GM12878 (cell line): ENCODE measurements around the gene PLXDC1. TPM values are rescaled to one million over a fixed set of nuclear protein-coding genes. Genes with fewer than 3 reads are reported as not detected.

Experiments
- ATAC-seq: fragments of 200-7000 bp; cut with Tn5 transposase; 3 replicates; pipeline ENCODE4 v1.9.1; 2020; ENCODE audit warnings: mild to moderate bottlenecking, moderate library complexity
- BruUV-seq: library from RNA; stranded (reverse); fragments of 400-500 nt; replicated peaks from 2 replicates; lab custom pipeline; 2021; lab: Mats Ljungman, UMichigan
- CTCF ChIA-PET: fragments of 300-600 bp; sonication (Branson Sonifier 250); formaldehyde crosslinking; extraction: SDS; loops from one replicate; lab custom pipeline; 2021; ENCODE audit warnings: inconsistent platforms; lab: Yijun Ruan, JAX
- POLR2A ChIA-PET: fragments of 350-600 bp; formaldehyde crosslinking; extraction: SDS; loops from one replicate; lab custom pipeline; 2021; ENCODE audit warnings: inconsistent platforms; lab: Charles Lee
- RAD21 ChIA-PET: fragments of 300-600 bp; sonication (Branson Sonifier 250); formaldehyde crosslinking; loops from one replicate; lab custom pipeline; 2023; ENCODE audit warnings: antibody characterized with exemption; ENCODE audit not compliant: unreplicated experiment; lab: Charles Lee
- SMC1A ChIA-PET: fragments of 300-600 bp; sonication (Branson Sonifier 250); formaldehyde crosslinking; loops from one replicate; lab custom pipeline; 2023; ENCODE audit not compliant: unreplicated experiment, uncharacterized antibody; lab: Charles Lee
- DNase-seq: peaks from one replicate; pipeline ENCODE4 v3.0.0-alpha.2; 2011; ENCODE audit warnings: low read depth, low spot score
- FAIRE-seq: peaks from 3 replicates; lab custom pipeline; 2011; peaks lifted over from hg19 to GRCh38; lab: Jason Lieb, UNC
- H2AFZ ChIP-seq: 2 replicates; pipeline ENCODE4 v1.6.0; 2011; ENCODE audit warnings: low read depth, low read length, control low read depth; ENCODE audit not compliant: control insufficient read depth
- H3K27ac ChIP-seq: 2 replicates; pipeline ENCODE4 v1.5.1; 2011; ENCODE audit warnings: control low read depth; ENCODE audit not compliant: control insufficient read depth, insufficient read depth
- H3K27me3 ChIP-seq, 2 experiments: replicated peaks in 1 of 2; 2 replicates each; pipeline versions ENCODE4 v1.6.0 to v1.6.1; 2011; ENCODE audit warnings: low read length in 1 of 2; ENCODE audit not compliant: control insufficient read depth in 2 of 2, insufficient read depth in 2 of 2
- H3K36me3 ChIP-seq, 2 experiments: 2 replicates each; pipeline ENCODE4 v1.5.1; 2011; ENCODE audit warnings: low read length in 1 of 2; ENCODE audit not compliant: control insufficient read depth in 2 of 2, insufficient read depth in 2 of 2
- H3K4me1 ChIP-seq: 2 replicates; pipeline ENCODE4 v1.6.1; 2011; ENCODE audit warnings: mild to moderate bottlenecking, low read length, moderate library complexity, mixed read lengths; ENCODE audit not compliant: control insufficient read depth, insufficient read depth
- H3K4me2 ChIP-seq: 2 replicates; pipeline ENCODE4 v1.6.0; 2011; ENCODE audit warnings: control low read depth; ENCODE audit not compliant: control insufficient read depth, insufficient read depth
- H3K4me3 ChIP-seq: fragments of 200-600 bp; sonication (generic); 2 replicates; pipeline ENCODE4 v1.5.1; 2016
- H3K79me2 ChIP-seq: 2 replicates; pipeline ENCODE4 v1.6.0; 2011; ENCODE audit warnings: low read length; ENCODE audit not compliant: control insufficient read depth, insufficient read depth
- H3K9ac ChIP-seq: 2 replicates; pipeline ENCODE4 v1.8.0; 2011; ENCODE audit warnings: low read length, control low read depth, mixed read lengths; ENCODE audit not compliant: control insufficient read depth, insufficient read depth
- H3K9me3 ChIP-seq: replicated peaks from 3 replicates; pipeline ENCODE4 v1.5.1; 2011; ENCODE audit warnings: mild to moderate bottlenecking, low read length; ENCODE audit not compliant: control insufficient read depth, insufficient read depth
- H4K20me1 ChIP-seq: 2 replicates; pipeline ENCODE4 v1.6.0; 2011; ENCODE audit not compliant: control insufficient read depth, insufficient read depth
- HSF1 ChIP-seq: fragments of 150-350 bp; IDR thresholded peaks from 2 replicates; pipeline ENCODE4 v1.6.1; 2014; ENCODE audit warnings: mild to moderate bottlenecking, low read depth, low read length
- KAT2A ChIP-seq: conservative IDR thresholded peaks from 2 replicates; pipeline ENCODE4 v1.6.1; 2011; ENCODE audit warnings: low read depth, low read length; ENCODE audit not compliant: control insufficient read depth
- SUZ12 ChIP-seq: fragments of 200-600 bp; sonication (generic); IDR thresholded peaks from one replicate; pipeline ENCODE4 v1.6.1; 2018; ENCODE audit warnings: antibody characterized with exemption, mild to moderate bottlenecking; ENCODE audit not compliant: unreplicated experiment
- WGBS: methylation state at CpG from one replicate; pipeline ENCODE4 v1.1.6; 2016; ENCODE audit warnings: low lambda C conversion rate; ENCODE audit not compliant: insufficient replicate concordance, insufficient coverage; ENCODE audit errors: missing lambda C conversion rate; 5-methylcytosine and 5-hydroxymethylcytosine counted together
- in situ Hi-C: fragments of 300-500 bp; cut with MboI; formaldehyde crosslinking; loops from 9 replicates; pipeline ENCODE4 v1.14.3; 2018; ENCODE audit warnings: mixed read lengths
- intact Hi-C: fragments of 100-400 bp; cut with micrococcal nuclease; formaldehyde crosslinking; loops from one replicate; pipeline ENCODE4 v1.14.2; 2022; ENCODE audit not compliant: unreplicated experiment
- polyA plus RNA-seq, 11 experiments: library from polyadenylated mRNA; depleted of rRNA in 4 of 11; unstranded in 6 of 11; stranded (reverse) in 5 of 11; fragments of >200 nt; fragmentation: Nextera tagmentation in 4 of 11; fragmentation: Illumina TruSeq in 1 of 11; extraction: Ambion mirVana in 4 of 11; extraction: Trizol in 1 of 11; gene quantifications; 1 replicate in 1 of 11; 2 replicates in 10 of 11; pipeline versions ENCODE4 v1.2.1 to v1.2.3, GENCODE V29; 2011 to 2016; ENCODE audit warnings: inconsistent platforms in 2 of 11, missing spikeins in 2 of 11, low read depth in 1 of 11
- total RNA-seq, 4 experiments: library from RNA; depleted of rRNA in 3 of 4; stranded (reverse); fragments of >200 nt in 3 of 4; fragmentation: Illumina TruSeq in 1 of 4; extraction: Trizol in 1 of 4; gene quantifications; 2 replicates each; pipeline versions ENCODE4 v1.2.1 to v1.2.3, GENCODE V29; 2013 to 2021
- TF ChIP-seq, protein P1 (sequence below): IDR thresholded peaks from 2 replicates; pipeline ENCODE4 v1.6.1; 2011; ENCODE audit warnings: borderline replicate concordance, low read depth, mild to moderate bottlenecking, moderate library complexity, low read length; ENCODE audit not compliant: insufficient read depth, poor library complexity, severe bottlenecking
- TF ChIP-seq, protein P2 (sequence below): IDR thresholded peaks from 2 replicates; pipeline ENCODE4 v1.6.1; 2012; ENCODE audit warnings: low read depth, low read length, improper control_type of control experiment

PLXDC1 gene
- total and polyA plus RNA-seq, 10 of the 15 experiments (the other 5 are each of a cell fraction or from before 2014, with no cell fraction given) = 0.03 to 0.30 (median 0.22) TPM; not detected in 7

DNA sequence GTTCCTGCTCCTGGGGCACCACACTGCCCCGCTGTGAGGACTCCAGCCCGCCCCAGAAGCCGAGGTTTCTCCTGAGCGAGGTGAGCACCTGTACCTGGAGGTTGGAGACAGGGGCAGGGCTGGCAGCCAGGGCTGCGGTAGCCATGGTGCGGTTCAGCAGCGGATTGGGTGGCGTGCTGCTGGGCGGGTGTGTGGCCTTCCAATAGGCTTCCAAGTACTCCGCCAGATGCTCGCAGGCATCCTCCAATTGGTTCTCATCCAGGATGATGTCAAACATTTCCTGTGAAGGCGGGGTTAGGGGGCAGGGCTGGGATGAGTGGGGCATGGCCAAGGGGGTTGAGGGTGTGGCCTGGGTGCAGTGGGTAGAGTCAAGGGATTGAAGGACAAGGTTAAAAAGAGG is 25.8 kb upstream of the PLXDC1 start:
- no peak overlapping the region for H3K27ac ChIP-seq
- intact Hi-C loops = no loop called here
- no peaks in the 10 kb centered on the region for H3K27me3 ChIP-seq
- H3K4me1 ChIP-seq = no peaks in the 10 kb centered on the region
- no peaks in the 10 kb centered on the region for H3K79me2 ChIP-seq
- 93% methylated on average over 12 of the region's 12 CpGs for WGBS
- DNase-seq (no peak), ATAC-seq (no peak), FAIRE-seq (no peak)
- H2AFZ ChIP-seq = no peak overlapping the region
- in situ Hi-C loops = no loop called here
- SMC1A ChIA-PET = no interaction called here
- CTCF ChIA-PET = interaction anchor here (8.9 kb wide), 1 partner anchor 193 kb away, joined by 79 read pairs; no protein-coding TSS in a partner anchor
- no peaks in the 10 kb centered on the region for H4K20me1 ChIP-seq
- no peaks in the 10 kb centered on the region for H3K9me3 ChIP-seq
- POLR2A ChIA-PET = no interaction called here
- peaks cover 2 to 4% of the 10 kb centered on the region in 2 experiments; a peak in 2 of 4 replicates for H3K36me3 ChIP-seq
- TF ChIP-seq SUZ12 (no peak), HSF1 (no peak), KAT2A (no peak)
- TF ChIP-seq, protein P1, sequence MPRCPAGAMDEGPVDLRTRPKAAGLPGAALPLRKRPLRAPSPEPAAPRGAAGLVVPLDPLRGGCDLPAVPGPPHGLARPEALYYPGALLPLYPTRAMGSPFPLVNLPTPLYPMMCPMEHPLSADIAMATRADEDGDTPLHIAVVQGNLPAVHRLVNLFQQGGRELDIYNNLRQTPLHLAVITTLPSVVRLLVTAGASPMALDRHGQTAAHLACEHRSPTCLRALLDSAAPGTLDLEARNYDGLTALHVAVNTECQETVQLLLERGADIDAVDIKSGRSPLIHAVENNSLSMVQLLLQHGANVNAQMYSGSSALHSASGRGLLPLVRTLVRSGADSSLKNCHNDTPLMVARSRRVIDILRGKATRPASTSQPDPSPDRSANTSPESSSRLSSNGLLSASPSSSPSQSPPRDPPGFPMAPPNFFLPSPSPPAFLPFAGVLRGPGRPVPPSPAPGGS = no peak
- TF ChIP-seq, protein P2, sequence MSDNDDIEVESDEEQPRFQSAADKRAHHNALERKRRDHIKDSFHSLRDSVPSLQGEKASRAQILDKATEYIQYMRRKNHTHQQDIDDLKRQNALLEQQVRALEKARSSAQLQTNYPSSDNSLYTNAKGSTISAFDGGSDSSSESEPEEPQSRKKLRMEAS = no peak
- RAD21 ChIA-PET = interaction anchor here (0.6 kb wide), 1 partner anchor 1890 kb away, joined by 3 read pairs; no protein-coding TSS in a partner anchor
- no peak overlapping the region for H3K4me3 ChIP-seq
- BruUV-seq = no TSS peak
- H3K9ac ChIP-seq = no peak overlapping the region
- no peak overlapping the region for H3K4me2 ChIP-seq
